ENCODE results near the gene S1PR4. TPM values are rescaled to one million over a fixed set of nuclear protein-coding genes. Genes with fewer than 3 reads are reported as not detected.

Gene S1PR4
- total RNA-seq, 1 donor from 2014 or later: 4.9 TPM

- no peaks in the 10 kb centered on the region for H3K27me3 ChIP-seq
Measured at GRCh38 chr19:3135961-3136683, 42.4 kb upstream of the S1PR4 start, which contains the start of gene GNA15. Gene GNA15 (plus strand): TSS chr19:3136033. CDS start chr19:3136451, 418 bp downstream.

GRCh38 chr19:3136684-3137055, 41.9 kb upstream of the S1PR4 start:
- H3K27me3 ChIP-seq: no peaks in the 10 kb centered on the region
- no peak for DNase-seq (ENCODE audit: low spot score in 2 of 2)
- intact Hi-C loops (cut with DNase I): no loop called here
- peak overlapping the region; percentile 26 to 58 for H3K4me3 ChIP-seq
- no peaks in the 10 kb centered on the region for H3K9me3 ChIP-seq
- no peak overlapping the region for H3K27ac ChIP-seq
- TF ChIP-seq CTCF (IDR thresholded peaks at IDR 0.05): no peak
- H3K4me1 ChIP-seq: no peaks in the 10 kb centered on the region
- no peaks in the 10 kb centered on the region for H3K36me3 ChIP-seq

More at GRCh38 chr19:3135961-3136683, 42.4 kb upstream of the S1PR4 start, which contains the start of gene GNA15:
- Histone ChIP-seq H3K9me3 (no peaks in the 10 kb centered on the region), H3K4me3 (peak within 1 kb of the TSS; percentile 26 to 58), H3K4me1 (no peaks in the 10 kb centered on the region), H3K27ac (peak within 1 kb of the TSS in 1 of 2 donors; percentile 44), H3K36me3 (no peaks in the 10 kb centered on the region)
- DNase-seq (ENCODE audit: low spot score in 2 of 2): no peak
- intact Hi-C loops (cut with DNase I): no loop called here
- TF ChIP-seq CTCF (IDR thresholded peaks at IDR 0.05): no peak

GRCh38 chr19:3137119-3137518, 41.5 kb upstream of the S1PR4 start:
- intact Hi-C loops (cut with DNase I): no loop called here
- Histone ChIP-seq H3K4me1 (no peaks in the 10 kb centered on the region), H3K36me3 (no peaks in the 10 kb centered on the region), H3K4me3 (peak overlapping the region; percentile 26 to 58), H3K27me3 (no peaks in the 10 kb centered on the region), H3K27ac (no peak overlapping the region), H3K9me3 (no peaks in the 10 kb centered on the region)
- no peak for TF ChIP-seq CTCF (IDR thresholded peaks at IDR 0.05)
- DNase-seq (ENCODE audit: low spot score in 2 of 2): no peak

GRCh38 chr19:3138268-3138667, 40.3 kb upstream of the S1PR4 start:
- Histone ChIP-seq H3K4me1 (no peaks in the 10 kb centered on the region), H3K4me3 (no peak overlapping the region), H3K27me3 (no peaks in the 10 kb centered on the region), H3K9me3 (no peaks in the 10 kb centered on the region), H3K36me3 (no peaks in the 10 kb centered on the region), H3K27ac (no peak overlapping the region)
- DNase-seq (ENCODE audit: low spot score in 2 of 2): no peak
- no peak for TF ChIP-seq CTCF (IDR thresholded peaks at IDR 0.05)
- intact Hi-C loops (cut with DNase I): no loop called here

- no peak for DNase-seq (ENCODE audit: low spot score in 2 of 2)
- Histone ChIP-seq H3K27ac (no peak overlapping the region), H3K36me3 (no peaks in the 10 kb centered on the region), H3K9me3 (no peaks in the 10 kb centered on the region), H3K27me3 (no peaks in the 10 kb centered on the region), H3K4me3 (no peak overlapping the region), H3K4me1 (no peaks in the 10 kb centered on the region)
- intact Hi-C loops (cut with DNase I): no loop called here
- no peak for TF ChIP-seq CTCF (IDR thresholded peaks at IDR 0.05)
Measured at GRCh38 chr19:3140667-3141038, 37.9 kb upstream of the S1PR4 start.

Measured in ascending aorta (tissue), 2 donors.